Measurements from ENCODE around the gene POLD1.

GRCh38 chr19:50422397-50423278, 38.5 kb downstream of the POLD1 start:
- TF ChIP-seq CTCF (IDR thresholded peaks at IDR 0.05; ENCODE audit: low read depth, low read length, poor library complexity, severe bottlenecking) (no peak), EZH2phosphoT487 (IDR thresholded peaks at IDR 0.05; ENCODE audit: borderline replicate concordance, low read length) (no peak)
